Transverse colon (tissue), 4 donors: Measurements from ENCODE around the gene MSL1. TPM values are rescaled to one million over a fixed set of nuclear protein-coding genes. Genes with fewer than 3 reads are reported as not detected.

ENCODE experiments used
- DNase-seq: peaks from one replicate; pipeline ENCODE4 v3.0.0-alpha.2; 2019
- H3K27ac ChIP-seq, 4 donors: fragments of 200-600 bp; sonication (generic); 2 replicates each; pipeline ENCODE4 v1.5.1; 2016 to 2018; ENCODE audit warnings: inconsistent platforms in 4 of 4
- H3K27me3 ChIP-seq: fragments of 200-600 bp; sonication (generic); 2 replicates; pipeline ENCODE4 v1.5.1; 2017; ENCODE audit warnings: inconsistent platforms
- H3K36me3 ChIP-seq, 4 donors: fragments of 200-600 bp; sonication (generic); 2 replicates each; pipeline ENCODE4 v1.5.1; 2017 to 2019; ENCODE audit warnings: inconsistent platforms in 4 of 4
- H3K4me1 ChIP-seq, 4 donors: fragments of 200-600 bp; sonication (generic); 2 replicates each; pipeline ENCODE4 v1.5.1; 2017 to 2020; ENCODE audit warnings: inconsistent platforms in 4 of 4
- H3K4me3 ChIP-seq, 4 donors: fragments of 200-600 bp; sonication (generic); 1 replicate in 1 of 4; 2 replicates in 3 of 4; pipeline versions ENCODE4 v1.5.1 to v1.6.1; 2017 to 2019; ENCODE audit warnings: inconsistent platforms in 4 of 4
- H3K9me3 ChIP-seq, 2 donors: fragments of 200-600 bp; sonication (generic); 2 replicates each; pipeline ENCODE4 v1.5.1; 2017 to 2019; ENCODE audit warnings: inconsistent platforms in 2 of 2
- EP300 ChIP-seq: sonication (generic); formaldehyde crosslinking; IDR thresholded peaks from one replicate; pipeline ENCODE4 v1.6.1; 2017; ENCODE audit warnings: antibody characterized with exemption, low read depth
- POLR2A ChIP-seq: fragments of 450-650 bp; IDR thresholded peaks from one replicate; pipeline ENCODE4 v1.6.1; 2016; ENCODE audit warnings: antibody characterized with exemption, mild to moderate bottlenecking, moderate library complexity
- POLR2AphosphoS5 ChIP-seq, 3 donors: sonication (generic); formaldehyde crosslinking; IDR thresholded peaks; one replicate each; pipeline ENCODE4 v1.6.1; 2016; ENCODE audit warnings: antibody characterized with exemption in 3 of 3
- WGBS, 2 donors: methylation state at CpG; one replicate each; pipeline ENCODE4 v1.1.5; 2018; ENCODE audit warnings: low coverage in 1 of 2; 5-methylcytosine and 5-hydroxymethylcytosine counted together
- in situ Hi-C, 4 donors: fragments of 200-750 bp; cut with MboI; loops; one replicate each; pipeline versions ENCODE4 v1.15.0 to v1.15.1; 2017; ENCODE audit warnings: low sequenced_read_pairs in 3 of 4, low pct_ligation_motif_present in 1 of 4, low pct_unique_long_range_greater_than_20kb in 1 of 4
- intact Hi-C: fragments of 100-400 bp; cut with DNase I; formaldehyde crosslinking; loops from one replicate; pipeline ENCODE4 v1.15.1; 2023; ENCODE audit warnings: low total_unique reads
- total RNA-seq, 4 donors: library from RNA; depleted of rRNA; stranded (reverse); fragments of >200 nt; gene quantifications; one replicate each; pipeline ENCODE4 v1.1.0, GENCODE V29; 2016
- TF ChIP-seq, protein P1 (sequence below), 5 experiments: fragments of 200-600 bp in 3 of 5; fragments of 450-650 bp in 2 of 5; sonication (generic) in 3 of 5; IDR thresholded peaks; 1 replicate in 2 of 5; 2 replicates in 3 of 5; pipeline ENCODE4 v1.5.1; 2016 to 2017; ENCODE audit warnings: antibody characterized with exemption in 5 of 5, inconsistent platforms in 3 of 5, mild to moderate bottlenecking in 2 of 5, moderate library complexity in 1 of 5

Gene MSL1
- total RNA-seq, 4 donors from 2014 or later = 73.9 to 258 (median 90.6) TPM

- intact Hi-C loops = loop anchor here (10.0 kb wide), 1 partner anchor 110 kb away; the partner anchor contains the start of gene CSF3
- no peak for TF ChIP-seq POLR2AphosphoS5 (IDR thresholded peaks at IDR 0.05)
- no peak for TF ChIP-seq POLR2A
- TF ChIP-seq, protein P1, sequence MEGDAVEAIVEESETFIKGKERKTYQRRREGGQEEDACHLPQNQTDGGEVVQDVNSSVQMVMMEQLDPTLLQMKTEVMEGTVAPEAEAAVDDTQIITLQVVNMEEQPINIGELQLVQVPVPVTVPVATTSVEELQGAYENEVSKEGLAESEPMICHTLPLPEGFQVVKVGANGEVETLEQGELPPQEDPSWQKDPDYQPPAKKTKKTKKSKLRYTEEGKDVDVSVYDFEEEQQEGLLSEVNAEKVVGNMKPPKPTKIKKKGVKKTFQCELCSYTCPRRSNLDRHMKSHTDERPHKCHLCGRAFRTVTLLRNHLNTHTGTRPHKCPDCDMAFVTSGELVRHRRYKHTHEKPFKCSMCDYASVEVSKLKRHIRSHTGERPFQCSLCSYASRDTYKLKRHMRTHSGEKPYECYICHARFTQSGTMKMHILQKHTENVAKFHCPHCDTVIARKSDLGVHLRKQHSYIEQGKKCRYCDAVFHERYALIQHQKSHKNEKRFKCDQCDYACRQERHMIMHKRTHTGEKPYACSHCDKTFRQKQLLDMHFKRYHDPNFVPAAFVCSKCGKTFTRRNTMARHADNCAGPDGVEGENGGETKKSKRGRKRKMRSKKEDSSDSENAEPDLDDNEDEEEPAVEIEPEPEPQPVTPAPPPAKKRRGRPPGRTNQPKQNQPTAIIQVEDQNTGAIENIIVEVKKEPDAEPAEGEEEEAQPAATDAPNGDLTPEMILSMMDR (IDR thresholded peaks at IDR 0.05) = no peak
- TF ChIP-seq EP300 = no peak
- 6 to 15% methylated on average over 2 to 9 of the region's 9 CpGs for WGBS, 2 donors
- no peaks in the 10 kb centered on the region for H3K9me3 ChIP-seq
- H3K4me1 ChIP-seq = peaks cover 19 to 41% (median 31%) of the 10 kb centered on the region in 4 donors
- DNase-seq = no peak
- H3K36me3 ChIP-seq = peaks cover 0 to 29% (median 11%) of the 10 kb centered on the region in 4 donors
- peak overlapping the region; percentile 96 to 98 (median 98) for H3K27ac ChIP-seq
- H3K4me3 ChIP-seq = peak overlapping the region; percentile 88 to 99 (median 95)
- no peaks in the 10 kb centered on the region for H3K27me3 ChIP-seq
- in situ Hi-C loops = no loop called here
These were observed 2.7 kb downstream of the MSL1 start for GRCh38 chr17:40124279-40125141.

GRCh38 chr17:40129498-40129897 lies 7.7 kb downstream of the MSL1 start:
- Histone ChIP-seq H3K27ac (no peak overlapping the region), H3K36me3 (peaks cover 0 to 75% (median 27%) of the 10 kb centered on the region in 4 donors), H3K9me3 (no peaks in the 10 kb centered on the region), H3K27me3 (no peaks in the 10 kb centered on the region), H3K4me1 (peaks cover 10 to 37% (median 17%) of the 10 kb centered on the region in 4 donors), H3K4me3 (no peak overlapping the region)
- 85% methylated on average over 5 of the region's 5 CpGs for WGBS, 2 donors
- no peak for TF ChIP-seq EP300
- no peak for TF ChIP-seq POLR2AphosphoS5 (IDR thresholded peaks at IDR 0.05)
- TF ChIP-seq POLR2A = no peak
- TF ChIP-seq, protein P1 (IDR thresholded peaks at IDR 0.05) = no peak
- in situ Hi-C loops (no loop called here), intact Hi-C loops (loop anchor here (10.0 kb wide), 1 partner anchor 115 kb away; the partner anchor contains the start of gene CSF3)
- DNase-seq = no peak

GRCh38 chr17:40130352-40131042 lies 8.7 kb downstream of the MSL1 start:
- Histone ChIP-seq H3K27ac (peak overlapping the region in 3 of 4 donors; percentile 6 to 15 (median 9)), H3K9me3 (no peaks in the 10 kb centered on the region), H3K4me1 (peaks cover 3 to 32% (median 11%) of the 10 kb centered on the region in 4 donors), H3K4me3 (no peak overlapping the region), H3K27me3 (no peaks in the 10 kb centered on the region), H3K36me3 (peaks cover 0 to 85% (median 30%) of the 10 kb centered on the region in 4 donors)
- in situ Hi-C loops (no loop called here), intact Hi-C loops (no loop called here)
- DNase-seq = no peak
- WGBS, 2 donors = 61 to 83% methylated on average over 4 to 7 of the region's 7 CpGs
- TF ChIP-seq POLR2A (no peak), EP300 (no peak), POLR2AphosphoS5 (IDR thresholded peaks at IDR 0.05) (no peak)
- TF ChIP-seq, protein P1 (IDR thresholded peaks at IDR 0.05) = no peak

GRCh38 chr17:40134184-40134583 lies 12.4 kb downstream of the MSL1 start:
- peak; percentile 45 for DNase-seq
- peak overlapping the region; percentile 58 to 75 (median 64) for H3K27ac ChIP-seq
- WGBS, 2 donors = 56 to 69% methylated on average over 7 of the region's 7 CpGs
- TF ChIP-seq POLR2AphosphoS5 (IDR thresholded peaks at IDR 0.05) = peak in 2 of 3 donors; percentile 22 to 72
- TF ChIP-seq POLR2A = no peak
- intact Hi-C loops (no loop called here), in situ Hi-C loops (no loop called here)
- H3K36me3 ChIP-seq = peaks cover 0 to 73% (median 20%) of the 10 kb centered on the region in 4 donors
- no peaks in the 10 kb centered on the region for H3K9me3 ChIP-seq
- H3K4me3 ChIP-seq = no peak overlapping the region
- H3K4me1 ChIP-seq = peaks cover 1 to 39% (median 14%) of the 10 kb centered on the region in 4 donors
- no peaks in the 10 kb centered on the region for H3K27me3 ChIP-seq
